HG03354 (cell line): ENCODE results near the gene DSC2.
"Not testable (repeated sequence)": the region's sequence is repeated elsewhere in the genome, so short reads cannot be mapped to it uniquely, and the experiment has no call there.

Experiments
- ATAC-seq: cut with Tn5 transposase; IDR thresholded peaks from one replicate; pipeline ENCODE4 v1.9.1; 2021; ENCODE audit warnings: mild to moderate bottlenecking; ENCODE audit not compliant: unreplicated experiment, poor library complexity, severe bottlenecking

The DSC2 gene

DNA sequence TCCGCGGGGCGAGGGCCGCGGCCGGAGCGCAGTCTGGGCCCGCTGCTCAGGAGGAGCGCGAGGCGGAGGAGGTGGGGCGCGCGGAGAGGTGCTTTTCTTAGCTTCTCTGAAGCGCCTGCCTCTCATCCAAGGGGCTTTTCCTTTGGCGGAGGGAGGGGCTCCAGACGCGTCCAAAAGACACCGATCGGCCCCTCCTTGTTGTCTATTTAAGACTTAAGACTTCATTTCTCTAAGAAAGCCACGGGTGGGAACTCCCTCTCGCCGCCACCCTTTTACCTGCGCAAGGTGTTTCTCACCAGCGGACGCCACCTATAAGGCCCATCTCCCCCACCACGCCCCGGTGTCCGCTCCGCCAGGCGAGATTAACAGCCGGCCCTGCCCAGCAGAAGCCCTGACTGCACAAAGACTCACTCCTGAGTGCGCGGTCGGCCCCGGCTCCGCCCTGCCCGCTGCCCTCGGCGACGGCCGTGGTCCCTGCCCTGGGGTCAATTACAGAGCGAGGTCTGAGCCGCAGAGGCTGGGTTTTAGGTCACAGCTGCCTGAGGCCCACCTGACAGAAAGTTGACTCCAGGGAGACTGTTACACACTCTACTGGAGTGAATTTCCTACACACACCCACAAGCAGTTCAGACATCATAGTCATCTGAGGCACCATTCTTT is at the start of gene DSC2:
TSS of gene DSC2 (minus strand) at position 397 of the 660 bp plus-strand sequence. CDS start 450 bp downstream, outside the sequence.
- ATAC-seq = no peak

DNA sequence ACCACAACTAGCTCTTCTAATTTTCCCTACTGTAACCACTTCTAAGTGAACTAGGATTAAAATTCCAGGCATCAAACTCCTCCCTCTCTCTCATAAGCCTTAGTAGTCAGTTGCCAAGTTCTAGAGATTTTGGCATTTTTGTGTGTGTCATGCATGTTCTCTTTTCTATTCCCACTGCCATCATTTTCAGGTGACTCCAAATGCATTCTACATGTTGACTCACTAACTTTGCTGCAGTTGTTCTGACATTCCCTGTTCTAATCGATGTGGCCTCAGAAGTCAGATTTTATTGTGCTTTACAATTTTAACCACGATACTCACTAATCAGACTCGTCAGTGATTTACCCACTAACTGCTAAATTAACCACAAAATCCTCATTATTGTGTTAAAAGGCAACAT is 47.1 kb upstream of the DSC2 start:
- no peak for ATAC-seq

DNA sequence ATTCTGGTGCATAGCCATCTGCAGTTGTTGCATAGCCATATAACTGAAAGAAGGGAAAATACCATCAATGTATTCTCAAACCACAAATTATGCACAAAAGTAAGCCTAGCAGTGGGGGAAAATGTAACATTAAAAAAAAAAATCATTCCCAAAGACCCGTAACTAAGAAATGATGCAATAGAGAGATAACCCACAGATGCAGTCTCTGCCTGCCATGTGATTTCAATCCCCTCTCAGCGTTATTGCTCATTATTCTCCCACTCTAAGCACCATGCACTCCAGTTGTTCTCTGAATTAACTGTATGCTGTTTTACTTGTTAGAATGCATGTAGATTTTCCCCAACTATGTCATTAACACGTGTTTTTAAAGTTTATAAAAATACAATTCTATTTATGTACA is 46.4 kb upstream of the DSC2 start:
- ATAC-seq = no peak

DNA sequence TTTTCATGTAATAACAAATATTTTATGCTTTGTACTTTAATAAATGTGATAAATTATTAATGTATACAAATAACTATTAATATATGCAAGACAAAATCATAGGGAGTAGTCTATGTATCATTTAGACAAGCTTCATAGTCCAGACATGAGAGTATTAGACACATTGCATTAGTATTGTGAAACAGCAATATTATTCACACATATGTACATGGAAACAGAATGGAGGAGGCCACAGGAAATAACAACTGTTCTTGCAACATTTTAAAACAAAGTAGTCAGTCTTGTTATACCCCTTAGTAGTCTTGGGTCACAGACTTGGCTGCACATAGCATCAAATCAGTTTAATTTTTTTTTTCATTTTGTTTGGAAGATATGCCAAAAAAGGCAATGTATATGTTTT is 44.6 kb upstream of the DSC2 start:
- no peak for ATAC-seq

DNA sequence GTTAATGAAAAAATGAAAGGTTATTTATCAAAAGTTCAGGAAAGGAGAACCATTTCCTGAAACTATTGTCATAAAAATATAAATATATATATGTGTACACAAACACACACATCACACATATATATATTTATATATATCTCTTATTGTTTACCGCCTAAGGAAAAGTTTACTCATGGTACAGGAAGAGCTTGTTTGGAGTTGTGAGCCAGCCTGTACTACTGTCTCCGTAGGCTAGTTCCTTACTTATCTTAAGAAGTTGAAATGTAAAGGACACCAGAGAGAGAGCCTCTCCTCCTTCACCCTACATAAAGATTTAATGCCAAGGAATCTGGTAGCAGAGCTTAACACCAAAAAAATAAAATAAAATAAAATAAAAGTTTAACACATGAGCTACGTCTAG is 40.8 kb upstream of the DSC2 start:
- ATAC-seq = no peak

DNA sequence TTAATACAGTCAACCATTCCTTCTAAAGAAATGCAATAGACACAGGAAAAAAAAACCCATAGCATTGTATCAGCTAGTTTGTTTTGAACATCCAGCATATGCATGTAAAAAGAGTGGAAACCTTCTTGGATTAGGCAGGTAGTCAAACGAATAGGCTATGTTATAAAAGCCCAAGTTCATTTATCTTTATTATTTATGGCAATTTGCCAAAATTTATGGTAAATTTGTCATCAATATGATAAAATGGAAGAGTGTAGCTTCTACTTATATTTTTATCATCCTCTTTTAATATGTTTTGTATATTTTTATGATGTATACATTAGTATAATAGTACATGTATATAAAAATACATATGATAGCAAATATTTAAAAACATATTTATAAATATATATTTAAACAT is 36.5 kb upstream of the DSC2 start:
- ATAC-seq = no peak

DNA sequence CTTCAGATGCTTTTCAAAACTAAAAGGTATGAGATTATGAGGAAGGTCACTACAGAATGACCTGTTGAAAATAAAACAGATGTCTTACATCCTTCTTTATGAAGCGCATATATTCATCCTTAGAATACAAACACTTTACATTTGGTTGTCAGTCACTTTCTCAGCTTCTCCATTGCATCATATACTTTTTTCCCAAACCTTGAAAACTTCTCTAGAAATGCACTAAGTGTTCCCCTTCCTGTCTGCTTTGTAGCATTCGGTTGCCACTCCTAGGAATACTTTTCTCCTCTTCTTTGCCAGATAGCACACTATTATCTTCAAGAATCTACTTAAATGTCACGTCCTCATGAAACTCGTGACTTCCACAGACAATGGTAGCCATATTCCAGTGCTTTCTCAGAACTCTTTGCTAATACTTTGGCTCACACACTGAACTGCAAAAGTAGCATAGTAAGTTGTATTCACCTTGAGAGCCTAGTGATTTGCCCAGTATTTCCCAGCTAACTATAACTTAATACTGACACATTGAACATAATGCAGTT is 32.8 kb upstream of the DSC2 start:
- no peak for ATAC-seq

DNA sequence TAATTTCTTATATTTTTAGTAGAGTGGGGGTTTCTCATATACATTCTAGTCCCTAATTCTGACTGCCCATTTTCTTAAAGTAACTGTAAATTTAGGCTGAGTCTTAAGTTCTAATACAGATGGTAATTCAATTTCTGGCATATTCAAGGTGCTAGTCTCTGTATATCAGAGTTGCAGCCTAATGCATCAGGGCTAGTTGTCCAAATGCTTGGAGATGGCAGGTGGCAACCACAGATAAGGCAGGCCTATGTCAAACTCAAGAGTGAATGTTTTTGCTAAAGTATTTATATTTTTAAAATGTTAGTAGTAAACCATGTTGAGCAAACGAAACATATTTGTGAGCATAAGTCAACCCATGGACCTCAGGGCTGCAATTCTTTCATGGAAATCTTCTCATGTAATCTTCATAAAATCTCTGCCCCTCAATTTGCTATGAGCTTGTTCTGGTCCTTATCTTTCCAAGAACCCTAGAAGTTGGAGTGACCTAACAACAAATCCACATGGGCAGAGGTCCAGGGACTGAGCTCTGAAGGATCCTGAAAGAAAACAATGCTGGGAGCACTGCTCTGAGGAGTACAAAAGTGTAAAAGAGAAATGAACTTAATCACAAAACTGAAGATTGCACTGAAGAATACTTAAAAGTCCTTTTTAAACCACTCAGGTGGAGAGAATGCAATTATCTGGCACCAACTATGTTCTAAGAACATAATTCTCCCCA is 27.3 kb upstream of the DSC2 start:
- no peak for ATAC-seq

DNA sequence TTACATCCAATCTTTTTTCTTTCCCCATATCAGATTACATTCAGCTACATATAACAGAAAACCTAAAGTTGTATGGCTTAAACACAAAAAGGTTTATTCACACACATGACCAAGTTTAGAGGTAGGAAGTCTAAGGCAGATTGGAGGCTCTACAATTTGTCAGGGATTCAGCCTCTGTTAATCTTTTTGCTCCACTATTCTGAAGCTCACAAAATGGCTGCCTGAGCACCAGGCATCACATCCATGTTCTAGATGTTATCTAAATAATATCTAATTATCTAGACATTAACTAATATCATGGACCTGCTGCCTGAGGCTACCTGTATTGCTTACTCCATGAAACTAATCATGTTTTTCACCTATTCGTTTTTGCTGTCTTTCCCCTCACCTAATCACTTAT is 23.7 kb upstream of the DSC2 start:
- ATAC-seq = no peak

DNA sequence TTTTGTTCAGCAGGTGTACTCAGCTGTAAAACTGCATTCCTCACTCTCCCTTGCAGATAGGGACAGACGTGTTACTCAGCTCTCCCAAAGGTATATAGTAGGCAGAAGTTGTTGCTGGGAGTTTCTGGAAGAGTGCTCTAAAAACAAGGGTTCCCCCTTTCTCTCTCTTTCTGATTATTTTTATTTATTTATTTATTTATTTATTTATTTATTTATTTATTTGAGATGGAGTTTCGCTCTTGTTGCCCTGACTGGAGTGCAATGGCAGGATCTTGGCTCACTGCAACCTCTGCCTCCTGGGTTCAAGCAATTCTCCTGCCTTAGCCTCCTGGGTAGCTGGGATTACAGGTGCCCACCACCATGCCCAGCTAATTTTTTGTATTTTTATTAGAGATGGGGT is 20.9 kb upstream of the DSC2 start:
- not testable (repeated sequence) for ATAC-seq

DNA sequence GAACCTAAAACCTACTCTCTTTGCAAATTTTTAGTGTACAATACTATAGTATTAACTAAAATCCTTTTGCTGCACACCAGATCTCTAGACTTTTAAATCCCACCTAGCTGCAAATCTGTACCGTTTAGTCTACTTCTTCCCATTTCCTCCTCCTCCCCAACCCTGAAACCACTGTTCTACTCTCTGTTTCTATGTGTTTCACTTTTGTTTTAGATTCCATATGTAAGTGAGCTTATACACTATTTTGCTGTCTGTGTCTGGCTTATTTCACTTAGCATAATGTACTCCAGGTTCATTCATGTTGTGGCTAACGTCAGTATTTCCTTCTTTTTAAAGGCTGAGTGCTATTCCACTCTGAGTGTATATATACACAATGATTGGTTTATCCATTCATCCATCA is 18.4 kb upstream of the DSC2 start:
- no peak for ATAC-seq

DNA sequence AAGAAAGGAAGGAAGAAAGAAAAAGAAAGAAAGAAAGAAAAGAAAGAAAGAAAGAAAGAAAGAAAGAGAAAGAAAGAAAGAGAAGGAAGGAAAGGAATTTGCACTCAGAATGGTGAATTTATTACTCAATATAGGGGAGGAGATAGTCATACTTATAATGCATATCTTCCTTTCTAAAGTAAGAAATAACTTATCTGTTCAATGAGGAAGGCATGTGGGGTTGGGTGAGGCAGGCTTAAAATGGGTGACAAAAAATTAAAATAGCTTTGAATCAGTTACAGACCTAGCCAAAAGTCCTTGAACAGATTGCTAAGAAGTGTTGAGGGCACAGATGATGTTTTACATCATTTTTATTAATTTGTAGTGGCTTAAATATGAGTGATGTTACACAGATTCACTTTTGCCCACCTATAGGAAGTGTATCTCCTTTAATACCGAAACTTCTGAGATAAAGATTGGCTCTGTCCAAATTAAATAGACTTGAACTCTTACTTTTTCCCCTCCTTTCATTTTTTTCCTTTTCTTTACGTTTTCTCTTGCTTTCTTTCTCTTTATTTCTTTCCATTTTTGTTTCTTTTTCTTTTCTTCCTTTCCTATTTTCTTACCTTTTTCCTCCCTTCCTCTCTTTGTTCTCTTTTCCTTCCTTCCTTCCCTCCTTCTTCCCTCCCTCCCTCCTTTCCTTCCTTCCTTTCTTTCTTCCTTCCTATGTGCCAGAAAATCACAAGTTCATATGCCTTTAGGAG is 14.8 kb upstream of the DSC2 start:
- no peak for ATAC-seq

DNA sequence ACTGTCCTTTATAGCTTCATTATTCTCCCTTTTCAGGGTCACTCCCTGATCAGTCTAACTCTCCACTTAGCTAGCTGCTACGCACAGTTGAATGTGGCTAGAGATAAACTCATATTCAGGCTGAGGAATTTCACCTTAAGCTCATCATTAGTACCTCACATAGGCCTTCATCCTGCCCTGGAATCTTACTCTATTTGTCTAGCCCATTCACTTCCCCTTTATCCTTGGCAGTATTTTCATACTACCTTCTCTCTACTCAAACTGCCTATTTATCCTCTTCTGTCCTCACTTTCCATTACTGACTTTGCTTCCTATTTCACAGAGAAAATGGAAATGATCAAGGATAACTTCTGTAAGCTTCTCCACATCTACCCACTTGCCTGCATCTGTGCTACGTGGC is 10.6 kb upstream of the DSC2 start:
- ATAC-seq = no peak

DNA sequence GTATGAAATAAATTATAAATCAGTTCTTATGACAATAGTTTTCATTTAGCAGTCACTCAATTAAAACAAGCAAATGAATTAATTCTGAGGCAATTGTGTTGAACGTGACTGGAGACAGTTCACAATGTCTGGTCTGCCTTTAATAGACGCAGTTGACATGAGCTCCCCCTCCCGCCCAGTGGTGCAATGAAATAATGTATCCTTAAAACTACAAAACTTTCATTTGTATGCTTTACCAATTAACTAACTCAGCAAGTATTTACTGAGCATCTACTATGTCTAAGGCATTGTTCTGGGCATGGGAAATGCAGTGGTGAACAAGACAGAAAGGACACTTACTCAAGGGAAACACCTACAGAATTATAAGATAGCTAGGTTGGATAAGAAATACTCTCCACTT is 3.5 kb upstream of the DSC2 start:
- ATAC-seq = no peak

DNA sequence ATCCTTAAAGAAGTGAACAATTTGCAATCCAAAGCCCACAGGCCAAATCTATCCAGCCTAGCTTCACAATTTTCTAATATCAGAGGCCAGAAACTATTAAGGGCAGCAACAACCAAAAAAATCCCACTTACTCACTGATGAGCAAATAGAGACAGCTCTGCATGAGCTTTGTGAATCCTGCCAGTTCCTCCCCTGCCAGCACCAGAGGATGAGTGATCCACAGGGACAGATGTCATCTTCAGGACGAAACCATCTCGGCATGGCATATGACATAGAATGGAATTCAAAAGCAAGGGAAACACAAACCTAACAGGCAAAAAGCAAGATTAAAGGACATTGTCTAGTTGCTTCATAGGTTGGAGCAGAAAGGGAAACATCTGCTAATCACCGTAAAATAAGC is 2.2 kb upstream of the DSC2 start:
- ATAC-seq = no peak

DNA sequence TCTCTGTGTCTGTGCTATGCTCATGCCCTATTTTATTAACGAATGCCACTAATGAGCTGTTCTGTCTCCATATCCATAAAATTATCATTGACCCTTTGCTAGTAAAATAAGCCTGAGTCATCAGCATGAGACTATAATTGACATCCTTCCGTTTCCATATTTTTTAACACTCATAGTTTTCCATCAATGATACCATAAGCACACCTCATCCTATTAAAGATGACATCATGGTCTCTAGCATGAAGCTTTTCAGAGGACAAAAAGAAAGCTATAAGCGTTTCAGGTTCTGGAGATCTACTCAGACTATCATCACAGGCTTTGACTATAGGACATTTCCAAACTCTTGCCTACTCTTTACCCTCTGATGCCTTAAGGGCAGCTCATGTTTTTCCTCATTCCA is 1.2 kb upstream of the DSC2 start:
- no peak for ATAC-seq

DNA sequence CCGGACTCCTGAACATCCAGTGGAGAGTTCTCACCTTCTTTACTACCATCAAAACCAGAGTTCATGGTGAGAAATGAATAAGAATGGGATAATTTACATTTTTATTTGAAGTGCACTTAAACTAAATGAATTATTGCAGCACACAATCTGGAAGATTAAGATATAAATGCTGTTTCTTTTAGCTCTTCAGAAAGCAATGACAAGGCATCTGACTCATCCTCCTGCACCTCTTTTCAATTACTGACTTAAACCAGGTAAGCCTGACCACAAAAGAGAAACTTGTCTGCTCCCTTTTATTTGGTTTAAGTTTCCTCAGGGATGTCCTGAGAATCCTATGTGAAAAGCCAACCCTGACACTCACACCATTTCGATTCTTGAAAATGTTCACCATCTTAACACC is 720 bp upstream of the DSC2 start:
- no peak for ATAC-seq

DNA sequence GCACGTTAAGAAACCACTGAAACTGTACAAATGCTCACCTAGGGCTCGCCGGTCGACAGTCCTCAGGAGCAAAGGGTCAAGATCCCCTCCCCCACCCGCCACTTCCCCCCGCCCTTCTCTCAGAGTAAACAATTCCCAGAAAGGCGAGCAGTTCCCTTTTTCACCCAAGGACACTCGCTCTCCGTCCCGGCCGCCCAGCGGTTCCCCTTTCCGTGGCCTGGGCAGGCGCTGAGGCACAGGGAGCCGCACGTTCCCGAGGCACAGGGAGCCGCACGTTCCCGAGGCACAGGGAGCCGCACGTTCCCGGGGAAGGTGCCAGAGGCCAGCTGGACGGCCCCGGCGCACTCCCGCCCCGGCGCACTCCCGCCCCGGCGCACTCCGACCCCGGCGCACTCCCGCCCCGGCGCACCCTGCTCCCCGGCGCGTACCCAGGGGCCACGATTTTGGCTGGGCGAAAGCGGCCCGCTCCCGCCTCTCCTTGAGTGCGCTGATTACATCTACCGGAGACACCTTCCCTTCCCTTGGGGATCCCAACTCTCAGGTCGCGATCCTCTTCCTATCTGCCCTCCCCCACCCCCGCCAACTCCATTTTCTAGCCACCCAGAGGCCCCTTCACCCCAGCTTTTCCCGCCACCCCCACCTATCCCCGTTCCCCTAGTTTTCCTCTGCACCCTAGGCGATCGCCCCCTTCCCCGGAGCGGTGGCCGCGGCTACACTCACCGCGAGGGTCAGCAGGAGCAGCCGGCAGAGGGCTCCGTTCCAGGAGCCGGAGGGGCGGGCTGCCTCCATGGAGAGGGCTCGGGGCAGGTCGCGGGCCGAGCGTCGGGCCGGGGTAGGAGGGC is 817 bp downstream of the DSC2 start:
- no peak for ATAC-seq

DNA sequence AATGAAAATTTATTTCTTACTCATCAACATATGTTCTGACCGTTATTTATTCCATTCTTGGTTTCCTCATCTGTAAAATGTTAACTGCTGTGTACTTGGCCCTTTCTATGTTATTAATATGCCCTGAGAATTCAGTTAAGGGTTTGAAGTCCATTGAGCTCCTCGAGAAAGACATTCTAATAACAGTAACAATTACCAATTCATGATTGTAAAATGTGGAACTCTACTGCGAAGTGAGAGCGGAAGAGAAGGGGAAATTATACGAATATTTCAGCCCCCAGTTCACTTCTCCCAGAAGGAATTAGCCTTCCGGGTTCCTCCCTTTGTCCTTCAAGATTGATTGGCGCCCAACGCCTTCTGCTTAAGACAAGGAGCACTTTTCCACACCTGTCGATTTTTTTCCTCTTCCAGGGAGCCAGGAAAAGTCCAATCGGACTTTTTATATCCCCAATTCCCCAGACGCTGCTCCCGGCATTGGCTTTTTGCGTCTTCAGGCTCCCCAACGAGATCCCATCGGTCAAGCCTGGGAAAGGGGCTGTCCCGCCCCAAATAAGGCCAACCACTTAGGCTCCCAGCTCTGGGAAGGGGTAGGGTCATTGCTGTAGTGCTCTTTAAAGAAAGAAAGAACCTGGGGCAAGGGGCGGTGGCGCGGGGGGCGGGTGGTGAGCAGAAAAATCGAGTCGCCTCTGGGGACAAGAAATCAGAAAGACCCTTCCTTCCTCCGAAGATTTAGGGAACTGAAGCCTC is 1.6 kb downstream of the DSC2 start:
- ATAC-seq = no peak
